K562 (cell line): ENCODE results near the gene VWA7. TPM values are rescaled to one million over a fixed set of nuclear protein-coding genes. Genes with fewer than 3 reads are reported as not detected.

Experiments used
- ARID1B ChIP-seq: fragments of 450-650 bp; IDR thresholded peaks from 2 replicates; pipeline ENCODE4 v1.6.1; 2016; ENCODE audit warnings: antibody characterized with exemption, mild to moderate bottlenecking, inconsistent platforms
- BHLHE40 ChIP-seq: IDR thresholded peaks from 2 replicates; pipeline ENCODE4 v1.6.1; 2011; ENCODE audit warnings: low read length, improper control_type of control experiment
- CREB1 ChIP-seq, 2 experiments: sonication (generic) in 1 of 2; formaldehyde crosslinking in 1 of 2; IDR thresholded peaks; 2 replicates each; pipeline versions ENCODE4 v1.6.1 to v1.8.0; 2012 to 2022; ENCODE audit warnings: inconsistent platforms in 1 of 2, mild to moderate bottlenecking in 1 of 2, missing genetic modification reagents in 1 of 2, moderate library complexity in 1 of 2
- HDGF ChIP-seq: fragments of 450-650 bp; IDR thresholded peaks from 2 replicates; pipeline ENCODE4 v1.6.1; 2016
- NBN ChIP-seq: fragments of 450-650 bp; IDR thresholded peaks from 2 replicates; pipeline ENCODE4 v1.6.1; 2016; ENCODE audit warnings: low read depth, mild to moderate bottlenecking
- NRF1 ChIP-seq, 2 experiments: fragments of 450-650 bp; IDR thresholded peaks in 1 of 2; conservative IDR thresholded peaks in 1 of 2; 2 replicates each; pipeline ENCODE4 v1.6.1; 2014; ENCODE audit warnings: mild to moderate bottlenecking in 2 of 2
- PYGO2 ChIP-seq: fragments of 450-650 bp; IDR thresholded peaks from 2 replicates; pipeline ENCODE4 v1.6.1; 2016; ENCODE audit warnings: mild to moderate bottlenecking, missing genetic modification characterization, moderate library complexity, missing compliant biosample characterization
- RCOR1 ChIP-seq, 2 experiments: IDR thresholded peaks; 2 replicates each; pipeline ENCODE4 v1.6.1; 2012; ENCODE audit warnings: low read depth in 2 of 2, low read length in 2 of 2, borderline replicate concordance in 1 of 2, improper control_type of control experiment in 1 of 2
- SNIP1 ChIP-seq: fragments of 450-650 bp; IDR thresholded peaks from 2 replicates; pipeline ENCODE4 v1.7.1; 2017; ENCODE audit warnings: low read depth, mild to moderate bottlenecking
- THRAP3 ChIP-seq: fragments of 450-650 bp; IDR thresholded peaks from 2 replicates; pipeline ENCODE4 v1.6.1; 2016; ENCODE audit warnings: mild to moderate bottlenecking, inconsistent platforms, borderline replicate concordance
- XRCC3 ChIP-seq: fragments of 450-650 bp; IDR thresholded peaks from 2 replicates; pipeline ENCODE4 v1.6.1; 2017; ENCODE audit warnings: mild to moderate bottlenecking, moderate library complexity
- ZBTB40 ChIP-seq, 2 experiments: fragments of 450-650 bp in 1 of 2; sonication (generic) in 1 of 2; formaldehyde crosslinking in 1 of 2; IDR thresholded peaks; 2 replicates each; pipeline versions ENCODE4 v1.7.1 to v1.9.0; 2016 to 2022; ENCODE audit warnings: inconsistent platforms in 1 of 2, mild to moderate bottlenecking in 1 of 2, missing genetic modification reagents in 1 of 2
- polyA plus RNA-seq, 8 experiments: library from polyadenylated mRNA; depleted of rRNA in 4 of 8; stranded (reverse) in 5 of 8; unstranded in 3 of 8; fragments of >200 nt; fragmentation: Nextera tagmentation in 2 of 8; fragmentation: Illumina TruSeq in 1 of 8; extraction: Ambion mirVana in 2 of 8; extraction: Trizol in 1 of 8; gene quantifications; 2 replicates each; pipeline versions ENCODE4 v1.2.1 to v1.2.3, GENCODE V29; 2011 to 2014; ENCODE audit warnings: inconsistent platforms in 1 of 8, missing spikeins in 1 of 8
- total RNA-seq, 7 experiments: library from RNA; depleted of rRNA in 6 of 7; stranded (reverse); fragments of >200 nt in 6 of 7; fragmentation: Illumina TruSeq in 2 of 7; extraction: Trizol in 2 of 7; gene quantifications; 2 replicates each; pipeline versions ENCODE4 v1.2.1 to v1.2.3, GENCODE V29; 2011 to 2021; ENCODE audit warnings: low replicate concordance in 1 of 7
- TF ChIP-seq, protein P1 (sequence below), 2 experiments: fragments of 450-650 bp; conservative IDR thresholded peaks; 2 replicates each; pipeline ENCODE4 v1.6.1; 2017; ENCODE audit warnings: mild to moderate bottlenecking in 2 of 2, moderate library complexity in 2 of 2
- TF ChIP-seq, protein P2 (sequence below): sonication (generic); formaldehyde crosslinking; IDR thresholded peaks from 2 replicates; pipeline ENCODE4 v1.4.0; 2020; ENCODE audit warnings: mild to moderate bottlenecking, missing genetic modification reagents

The VWA7 gene
- total and polyA plus RNA-seq, 9 of the 15 experiments (the other 6 are each of a cell fraction or from before 2014, with no cell fraction given) = 0.18 to 2.9 (median 0.95) TPM

- TF ChIP-seq, protein P1, sequence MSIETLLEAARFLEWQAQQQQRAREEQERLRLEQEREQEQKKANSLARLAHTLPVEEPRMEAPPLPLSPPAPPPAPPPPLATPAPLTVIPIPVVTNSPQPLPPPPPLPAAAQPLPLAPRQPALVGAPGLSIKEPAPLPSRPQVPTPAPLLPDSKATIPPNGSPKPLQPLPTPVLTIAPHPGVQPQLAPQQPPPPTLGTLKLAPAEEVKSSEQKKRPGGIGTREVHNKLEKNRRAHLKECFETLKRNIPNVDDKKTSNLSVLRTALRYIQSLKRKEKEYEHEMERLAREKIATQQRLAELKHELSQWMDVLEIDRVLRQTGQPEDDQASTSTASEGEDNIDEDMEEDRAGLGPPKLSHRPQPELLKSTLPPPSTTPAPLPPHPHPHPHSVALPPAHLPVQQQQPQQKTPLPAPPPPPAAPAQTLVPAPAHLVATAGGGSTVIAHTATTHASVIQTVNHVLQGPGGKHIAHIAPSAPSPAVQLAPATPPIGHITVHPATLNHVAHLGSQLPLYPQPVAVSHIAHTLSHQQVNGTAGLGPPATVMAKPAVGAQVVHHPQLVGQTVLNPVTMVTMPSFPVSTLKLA (conservative IDR thresholded peaks at IDR 0.05) = peak in 1 of 2 experiments; percentile 28; a peak in 3 of 4 replicates
- TF ChIP-seq NBN (peak; percentile 55; the same call in 1 of the 2 replicates), XRCC3 (no peak), ZBTB40 (IDR thresholded peaks at IDR 0.05) (peak; percentile 36; the same call in 1 of the 2 replicates), ZBTB40 (CRISPR knock-in tag; IDR thresholded peaks at IDR 0.05) (no peak), CREB1 (IDR thresholded peaks at IDR 0.05) (no peak), CREB1 (CRISPR knock-in tag; IDR thresholded peaks at IDR 0.05) (no peak), SNIP1 (no peak), PYGO2 (tag) (peak; percentile 62; the same call in 1 of the 2 replicates), RCOR1 (IDR thresholded peaks at IDR 0.05; ENCODE audit: borderline replicate concordance in 1 of 2, low read depth in 2 of 2, low read length in 2 of 2) (0 out of 4 replicates have a peak, but pooled peaks of 1 of the 2 experiments have one; percentile 24), HDGF (no peak), THRAP3 (peak; percentile 29; the same call in 1 of the 2 replicates), BHLHE40 (0 out of 2 replicates have a peak, but pooled peaks have one; percentile 28), NRF1 (conservative IDR thresholded peaks at IDR 0.05 in 1 of 2, IDR thresholded peaks at IDR 0.05 in 1 of 2) (peak; percentile 36 to 55), ARID1B (peak; percentile 78)
- TF ChIP-seq, protein P2, sequence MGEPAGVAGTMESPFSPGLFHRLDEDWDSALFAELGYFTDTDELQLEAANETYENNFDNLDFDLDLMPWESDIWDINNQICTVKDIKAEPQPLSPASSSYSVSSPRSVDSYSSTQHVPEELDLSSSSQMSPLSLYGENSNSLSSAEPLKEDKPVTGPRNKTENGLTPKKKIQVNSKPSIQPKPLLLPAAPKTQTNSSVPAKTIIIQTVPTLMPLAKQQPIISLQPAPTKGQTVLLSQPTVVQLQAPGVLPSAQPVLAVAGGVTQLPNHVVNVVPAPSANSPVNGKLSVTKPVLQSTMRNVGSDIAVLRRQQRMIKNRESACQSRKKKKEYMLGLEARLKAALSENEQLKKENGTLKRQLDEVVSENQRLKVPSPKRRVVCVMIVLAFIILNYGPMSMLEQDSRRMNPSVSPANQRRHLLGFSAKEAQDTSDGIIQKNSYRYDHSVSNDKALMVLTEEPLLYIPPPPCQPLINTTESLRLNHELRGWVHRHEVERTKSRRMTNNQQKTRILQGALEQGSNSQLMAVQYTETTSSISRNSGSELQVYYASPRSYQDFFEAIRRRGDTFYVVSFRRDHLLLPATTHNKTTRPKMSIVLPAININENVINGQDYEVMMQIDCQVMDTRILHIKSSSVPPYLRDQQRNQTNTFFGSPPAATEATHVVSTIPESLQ (CRISPR knock-in tag) = peak; percentile 49; the same call in 1 of the 2 replicates
These were observed 17.3 kb upstream of the VWA7 start (continued) for GRCh38 chr6:31794294-31794865.
